Thoracic aorta (tissue), 2 donors: Measurements from ENCODE around the gene ST8SIA4. TPM values are rescaled to one million over a fixed set of nuclear protein-coding genes. Genes with fewer than 3 reads are reported as not detected.

ENCODE experiments used
- ATAC-seq: fragments of 150-250 bp; one replicate; pipeline ENCODE4 v1.8.0; 2017; ENCODE audit warnings: low read depth; ENCODE audit not compliant: insufficient number of reproducible peaks, low FRiP score
- DNase-seq: peaks from one replicate; pipeline ENCODE4 v3.0.0-alpha.2; 2020; ENCODE audit warnings: low spot score
- H3K27ac ChIP-seq, 2 donors: fragments of 200-600 bp; sonication (generic); 1 replicate in 1 of 2; 2 replicates in 1 of 2; pipeline ENCODE4 v1.5.1; 2016; ENCODE audit warnings: mild to moderate bottlenecking in 2 of 2, moderate library complexity in 2 of 2
- H3K27me3 ChIP-seq: fragments of 200-600 bp; sonication (generic); replicated peaks from 2 replicates; pipeline ENCODE4 v1.6.0; 2016; ENCODE audit warnings: mild to moderate bottlenecking; ENCODE audit not compliant: insufficient read depth
- H3K36me3 ChIP-seq: fragments of 200-600 bp; sonication (generic); one replicate; pipeline ENCODE4 v1.5.1; 2016
- H3K4me1 ChIP-seq, 2 donors: fragments of 200-600 bp; sonication (generic); 1 replicate in 1 of 2; 2 replicates in 1 of 2; pipeline versions ENCODE4 v1.5.1 to v1.6.0; 2016; ENCODE audit warnings: low read depth in 2 of 2, mild to moderate bottlenecking in 1 of 2; ENCODE audit not compliant: control insufficient read depth in 1 of 2
- H3K4me3 ChIP-seq: fragments of 200-600 bp; sonication (generic); 2 replicates; pipeline ENCODE4 v1.5.1; 2016; ENCODE audit warnings: mild to moderate bottlenecking
- H3K9me3 ChIP-seq: fragments of 200-600 bp; sonication (generic); 2 replicates; pipeline ENCODE4 v1.5.1; 2016
- total RNA-seq, 2 donors: library from RNA; depleted of rRNA; stranded (reverse); fragments of >200 nt; gene quantifications; one replicate each; pipeline versions ENCODE4 v1.1.0 to v1.2.3, GENCODE V29; 2016
- TF ChIP-seq, protein P1 (sequence below): fragments of 200-600 bp; sonication (generic); IDR thresholded peaks from one replicate; pipeline ENCODE4 v1.5.1; 2019; ENCODE audit warnings: antibody characterized with exemption

The ST8SIA4 gene
- total RNA-seq, 2 donors from 2014 or later: 7.0 to 9.0 TPM

DNA sequence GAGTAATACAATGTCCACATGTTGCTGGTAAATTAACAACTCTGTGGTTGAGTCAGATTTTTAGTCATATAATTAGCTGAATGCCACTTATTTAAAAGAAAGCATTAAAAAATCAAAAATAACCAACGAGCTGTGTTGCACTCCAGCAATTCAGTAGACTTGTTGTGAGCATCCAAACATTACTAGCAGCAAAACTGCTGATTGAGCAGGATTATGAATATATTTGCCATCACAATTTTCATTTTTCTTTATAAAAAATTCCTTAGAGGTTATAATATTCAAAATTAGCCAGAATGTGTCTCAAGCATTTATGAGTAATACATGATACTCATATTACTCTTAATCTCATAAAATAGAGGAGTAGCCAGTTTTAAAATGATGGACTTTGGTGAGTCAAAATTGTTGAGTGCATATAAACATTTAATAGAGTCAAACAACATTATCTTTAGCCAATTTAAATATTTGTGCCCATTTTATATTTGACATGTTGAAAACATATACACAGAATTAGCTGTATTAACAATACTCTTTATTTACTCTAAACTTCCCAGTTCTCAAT lies 44.0 kb downstream of the ST8SIA4 start:
- H3K4me3 ChIP-seq: no peak overlapping the region
- DNase-seq (no peak), ATAC-seq (no peak)
- H3K27ac ChIP-seq: no peak overlapping the region
- H3K4me1 ChIP-seq: no peaks in the 10 kb centered on the region
- H3K36me3 ChIP-seq: no peaks in the 10 kb centered on the region
- TF ChIP-seq, protein P1, sequence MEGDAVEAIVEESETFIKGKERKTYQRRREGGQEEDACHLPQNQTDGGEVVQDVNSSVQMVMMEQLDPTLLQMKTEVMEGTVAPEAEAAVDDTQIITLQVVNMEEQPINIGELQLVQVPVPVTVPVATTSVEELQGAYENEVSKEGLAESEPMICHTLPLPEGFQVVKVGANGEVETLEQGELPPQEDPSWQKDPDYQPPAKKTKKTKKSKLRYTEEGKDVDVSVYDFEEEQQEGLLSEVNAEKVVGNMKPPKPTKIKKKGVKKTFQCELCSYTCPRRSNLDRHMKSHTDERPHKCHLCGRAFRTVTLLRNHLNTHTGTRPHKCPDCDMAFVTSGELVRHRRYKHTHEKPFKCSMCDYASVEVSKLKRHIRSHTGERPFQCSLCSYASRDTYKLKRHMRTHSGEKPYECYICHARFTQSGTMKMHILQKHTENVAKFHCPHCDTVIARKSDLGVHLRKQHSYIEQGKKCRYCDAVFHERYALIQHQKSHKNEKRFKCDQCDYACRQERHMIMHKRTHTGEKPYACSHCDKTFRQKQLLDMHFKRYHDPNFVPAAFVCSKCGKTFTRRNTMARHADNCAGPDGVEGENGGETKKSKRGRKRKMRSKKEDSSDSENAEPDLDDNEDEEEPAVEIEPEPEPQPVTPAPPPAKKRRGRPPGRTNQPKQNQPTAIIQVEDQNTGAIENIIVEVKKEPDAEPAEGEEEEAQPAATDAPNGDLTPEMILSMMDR: no peak
- no peaks in the 10 kb centered on the region for H3K27me3 ChIP-seq
- no peaks in the 10 kb centered on the region for H3K9me3 ChIP-seq

DNA sequence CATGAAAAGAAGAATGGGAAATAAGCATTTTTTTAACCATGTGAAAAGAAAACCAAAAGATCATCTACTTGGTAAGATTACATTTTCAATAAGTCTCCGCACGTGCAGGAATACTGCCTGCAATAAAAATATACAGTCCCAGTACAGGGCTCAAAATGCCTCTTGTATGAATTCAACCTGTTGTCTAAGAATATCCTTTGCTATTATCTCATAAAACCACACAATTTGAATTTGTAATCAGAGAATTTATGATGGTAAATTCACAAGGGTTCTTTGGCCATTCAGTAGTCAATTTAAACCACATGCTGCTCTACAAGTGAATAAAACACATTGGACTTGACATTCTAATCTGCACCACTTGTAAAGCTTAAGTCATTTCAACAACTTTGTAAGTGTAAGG lies 46.6 kb downstream of the ST8SIA4 start:
- DNase-seq (no peak), ATAC-seq (no peak)
- no peaks in the 10 kb centered on the region for H3K4me1 ChIP-seq
- H3K4me3 ChIP-seq: no peak overlapping the region
- H3K27ac ChIP-seq: no peak overlapping the region
- no peaks in the 10 kb centered on the region for H3K27me3 ChIP-seq
- H3K9me3 ChIP-seq: no peaks in the 10 kb centered on the region
- H3K36me3 ChIP-seq: no peaks in the 10 kb centered on the region
- TF ChIP-seq, protein P1: no peak

DNA sequence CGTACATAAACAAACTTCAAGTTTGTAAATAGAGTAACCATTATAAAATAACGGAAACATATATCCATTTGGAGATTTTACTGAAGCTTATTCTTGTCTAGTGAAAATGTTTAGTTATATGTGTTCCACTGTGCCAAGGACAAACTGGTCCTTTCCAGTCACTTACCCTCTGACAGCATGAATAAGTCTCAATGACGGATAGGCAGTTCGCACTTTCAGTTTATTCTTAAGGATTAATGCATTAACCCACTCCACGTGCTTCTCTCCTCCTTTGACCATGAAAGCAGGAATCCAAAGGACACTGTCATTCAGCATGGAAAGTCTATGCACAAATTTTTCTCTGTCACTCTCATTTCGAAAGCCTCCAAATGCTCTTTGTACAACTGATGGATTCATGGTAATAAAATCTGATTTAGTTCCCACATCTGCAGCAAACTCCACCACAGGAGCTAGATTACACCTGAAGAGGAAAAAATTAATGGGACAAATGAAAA lies 47.1 kb downstream of the ST8SIA4 start:
- Histone ChIP-seq H3K27ac (no peak overlapping the region), H3K9me3 (no peaks in the 10 kb centered on the region), H3K4me3 (no peak overlapping the region), H3K27me3 (no peaks in the 10 kb centered on the region), H3K4me1 (no peaks in the 10 kb centered on the region), H3K36me3 (no peaks in the 10 kb centered on the region)
- DNase-seq (no peak), ATAC-seq (no peak)
- TF ChIP-seq, protein P1: no peak

DNA sequence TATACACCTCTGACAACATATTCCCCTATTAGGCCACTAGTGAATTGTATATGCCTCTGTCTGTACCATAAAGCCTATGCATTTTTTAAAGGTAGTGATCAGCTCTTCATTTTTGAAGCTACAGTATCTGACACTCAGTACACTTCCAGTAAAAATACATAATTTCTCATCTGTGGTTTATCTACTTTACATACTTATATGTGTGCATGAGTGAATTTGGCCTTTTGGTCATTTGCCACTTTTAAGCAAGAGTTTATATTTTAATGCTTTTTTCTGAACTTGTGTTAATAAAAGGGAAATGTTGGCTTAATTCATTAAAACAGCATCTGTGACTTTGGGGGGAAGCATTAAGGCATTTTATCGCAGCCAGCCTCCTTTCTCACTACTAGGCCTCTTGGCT lies 47.8 kb downstream of the ST8SIA4 start:
- TF ChIP-seq, protein P1: no peak
- H3K36me3 ChIP-seq: no peaks in the 10 kb centered on the region
- H3K4me3 ChIP-seq: no peak overlapping the region
- no peak for DNase-seq
- no peak overlapping the region for H3K27ac ChIP-seq
- H3K4me1 ChIP-seq: no peaks in the 10 kb centered on the region
- H3K27me3 ChIP-seq: no peaks in the 10 kb centered on the region
- ATAC-seq: no peak
- no peaks in the 10 kb centered on the region for H3K9me3 ChIP-seq

DNA sequence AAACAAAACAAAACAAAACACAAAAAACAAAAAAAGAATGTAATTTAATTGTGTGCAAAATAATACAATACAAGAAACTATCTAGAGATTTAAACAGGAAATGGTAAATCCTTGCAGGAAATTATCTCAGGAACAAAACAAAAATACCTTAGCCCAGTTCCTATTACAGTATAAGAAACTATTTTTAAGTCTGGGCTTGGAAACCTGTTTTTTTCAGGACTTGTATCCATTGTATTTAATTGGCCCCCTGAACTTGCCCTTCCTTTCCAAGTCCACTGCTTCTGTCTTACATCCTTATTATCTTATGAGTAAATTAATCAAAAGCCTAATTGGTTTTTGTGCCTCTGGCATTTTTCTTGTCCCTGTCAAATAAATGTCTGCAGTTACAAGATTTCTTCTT lies 48.5 kb downstream of the ST8SIA4 start:
- Histone ChIP-seq H3K36me3 (no peaks in the 10 kb centered on the region), H3K9me3 (no peaks in the 10 kb centered on the region), H3K27me3 (no peaks in the 10 kb centered on the region), H3K4me1 (no peaks in the 10 kb centered on the region), H3K27ac (no peak overlapping the region), H3K4me3 (no peak overlapping the region)
- TF ChIP-seq, protein P1: no peak
- ATAC-seq: no peak
- no peak for DNase-seq
